Sigmoid colon (tissue), 7 donors: ENCODE data around the gene DNAJC5. TPM values are rescaled to one million over a fixed set of nuclear protein-coding genes. Genes with fewer than 3 reads are reported as not detected.

ENCODE experiments used
- DNase-seq: peaks from one replicate; pipeline ENCODE4 v3.0.0-alpha.2; 2019
- H3K27ac ChIP-seq, 4 donors: fragments of 200-600 bp; sonication (generic); one replicate each; pipeline ENCODE4 v1.5.1; 2016 to 2019; ENCODE audit warnings: mild to moderate bottlenecking in 1 of 4
- H3K27me3 ChIP-seq, 3 donors: fragments of 200-600 bp; sonication (generic); one replicate each; pipeline ENCODE4 v1.5.1; 2019; ENCODE audit warnings: mild to moderate bottlenecking in 1 of 3
- H3K36me3 ChIP-seq, 4 donors: fragments of 200-600 bp; sonication (generic); one replicate each; pipeline ENCODE4 v1.5.1; 2016 to 2019
- H3K4me1 ChIP-seq, 4 donors: fragments of 200-600 bp; sonication (generic); one replicate each; pipeline ENCODE4 v1.5.1; 2017 to 2019
- H3K4me3 ChIP-seq, 4 donors: fragments of 200-600 bp; sonication (generic); one replicate each; pipeline ENCODE4 v1.5.1; 2017 to 2019; ENCODE audit warnings: mild to moderate bottlenecking in 2 of 4, moderate library complexity in 1 of 4
- H3K9me3 ChIP-seq, 4 donors: fragments of 200-600 bp in 3 of 4; sonication (generic) in 3 of 4; one replicate each; pipeline versions ENCODE4 v1.5.1 to v1.6.1; 2013 to 2019
- EP300 ChIP-seq, 4 donors: sonication (generic); formaldehyde crosslinking; IDR thresholded peaks; one replicate each; pipeline ENCODE4 v1.6.1; 2017; ENCODE audit warnings: antibody characterized with exemption in 4 of 4
- POLR2A ChIP-seq, 2 donors: fragments of 450-650 bp; IDR thresholded peaks; one replicate each; pipeline ENCODE4 v1.6.1; 2016; ENCODE audit warnings: antibody characterized with exemption in 2 of 2, mild to moderate bottlenecking in 2 of 2, moderate library complexity in 2 of 2
- POLR2AphosphoS5 ChIP-seq, 4 donors: sonication (generic); formaldehyde crosslinking; IDR thresholded peaks; one replicate each; pipeline ENCODE4 v1.6.1; 2017; ENCODE audit warnings: antibody characterized with exemption in 4 of 4
- WGBS, 2 donors: extraction: QIAGEN DNeasy Blood & Tissue Kit; methylation state at CpG; one replicate each; pipeline ENCODE4 v1.1.7; 2013; 5-methylcytosine and 5-hydroxymethylcytosine counted together
- intact Hi-C: fragments of 100-400 bp; cut with DNase I; formaldehyde crosslinking; loops from one replicate; pipeline ENCODE4 v1.15.1; 2023
- polyA plus RNA-seq, 3 donors: library from polyadenylated mRNA; stranded (reverse); fragments of 200-250 nt; gene quantifications; one replicate each; pipeline ENCODE4 v1.2.3, GENCODE V29; 2013
- total RNA-seq, 4 donors: library from RNA; depleted of rRNA; stranded (reverse); fragments of >200 nt; gene quantifications; one replicate each; pipeline ENCODE4 v1.1.0, GENCODE V29; 2016
- TF ChIP-seq, protein P1 (sequence below), 4 experiments: fragments of 450-650 bp in 3 of 4; fragments of 200-600 bp in 1 of 4; IDR thresholded peaks; one replicate each; pipeline ENCODE4 v1.5.1; 2016 to 2019; ENCODE audit warnings: antibody characterized with exemption in 4 of 4, mild to moderate bottlenecking in 3 of 4, moderate library complexity in 2 of 4
- donor health status: healthy with polysubstance abuse.
- donor health status: Bipolar disorder and iron deficiency.
- donor health status: healthy.

Gene DNAJC5, protein sequence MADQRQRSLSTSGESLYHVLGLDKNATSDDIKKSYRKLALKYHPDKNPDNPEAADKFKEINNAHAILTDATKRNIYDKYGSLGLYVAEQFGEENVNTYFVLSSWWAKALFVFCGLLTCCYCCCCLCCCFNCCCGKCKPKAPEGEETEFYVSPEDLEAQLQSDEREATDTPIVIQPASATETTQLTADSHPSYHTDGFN
- total RNA-seq (10 to 100 TPM; 25.0 to 36.4 (median 31.2) TPM), polyA plus RNA-seq (10 to 100 TPM; 21.6 to 62.8 (median 41.6) TPM)

DNA sequence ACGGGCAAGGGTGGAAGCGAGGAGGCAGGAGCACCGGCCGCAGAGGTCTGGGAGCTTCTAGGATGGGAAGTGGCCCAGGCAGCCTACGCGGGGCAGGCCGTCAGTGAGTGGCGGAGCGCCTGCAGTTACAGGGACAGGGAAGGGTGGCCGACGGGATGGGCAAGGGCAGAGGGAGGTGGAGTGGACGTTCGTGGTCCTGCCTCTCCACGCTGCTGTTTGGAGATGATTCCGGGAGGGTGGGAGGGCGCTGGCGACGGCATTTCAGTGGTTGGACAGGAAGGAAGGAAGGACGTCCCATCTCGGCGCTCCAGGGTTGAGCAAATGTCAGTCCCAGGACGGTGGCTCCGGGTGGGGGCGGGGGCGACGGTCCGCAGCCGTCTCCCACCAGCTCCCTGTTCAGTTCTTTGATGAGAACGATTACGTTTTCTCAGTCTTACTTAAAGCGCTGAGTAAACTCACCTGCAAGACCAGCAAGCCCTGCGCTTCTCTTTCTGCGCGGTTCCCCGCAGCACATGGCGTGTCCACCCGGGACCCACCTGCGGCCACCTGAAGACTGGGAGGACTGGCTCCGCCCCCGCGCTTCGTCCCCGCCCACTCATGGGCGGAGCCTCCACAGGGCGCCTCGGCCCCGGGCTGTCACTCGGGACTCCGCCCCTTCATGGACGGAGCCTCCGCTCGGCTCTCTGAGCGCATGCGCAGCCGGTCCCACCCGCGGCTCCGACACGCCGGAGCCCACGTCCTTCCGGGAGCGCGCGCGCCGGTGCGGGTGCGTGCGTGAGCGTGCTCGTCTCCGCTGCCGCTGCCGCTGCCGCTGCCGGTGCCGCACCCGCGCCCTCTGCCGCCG lies at the start of gene DNAJC5:
Gene DNAJC5, plus strand, starts transcription at position 769 of the 844 bp plus-strand sequence. CDS start 33,220 bp downstream, outside the sequence.
- TF ChIP-seq POLR2AphosphoS5 (IDR thresholded peaks at IDR 0.05): peak in 3 of 4 donors; percentile 47 to 76 (median 49)
- TF ChIP-seq, protein P1, sequence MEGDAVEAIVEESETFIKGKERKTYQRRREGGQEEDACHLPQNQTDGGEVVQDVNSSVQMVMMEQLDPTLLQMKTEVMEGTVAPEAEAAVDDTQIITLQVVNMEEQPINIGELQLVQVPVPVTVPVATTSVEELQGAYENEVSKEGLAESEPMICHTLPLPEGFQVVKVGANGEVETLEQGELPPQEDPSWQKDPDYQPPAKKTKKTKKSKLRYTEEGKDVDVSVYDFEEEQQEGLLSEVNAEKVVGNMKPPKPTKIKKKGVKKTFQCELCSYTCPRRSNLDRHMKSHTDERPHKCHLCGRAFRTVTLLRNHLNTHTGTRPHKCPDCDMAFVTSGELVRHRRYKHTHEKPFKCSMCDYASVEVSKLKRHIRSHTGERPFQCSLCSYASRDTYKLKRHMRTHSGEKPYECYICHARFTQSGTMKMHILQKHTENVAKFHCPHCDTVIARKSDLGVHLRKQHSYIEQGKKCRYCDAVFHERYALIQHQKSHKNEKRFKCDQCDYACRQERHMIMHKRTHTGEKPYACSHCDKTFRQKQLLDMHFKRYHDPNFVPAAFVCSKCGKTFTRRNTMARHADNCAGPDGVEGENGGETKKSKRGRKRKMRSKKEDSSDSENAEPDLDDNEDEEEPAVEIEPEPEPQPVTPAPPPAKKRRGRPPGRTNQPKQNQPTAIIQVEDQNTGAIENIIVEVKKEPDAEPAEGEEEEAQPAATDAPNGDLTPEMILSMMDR (IDR thresholded peaks at IDR 0.05): no peak
- 1 to 2% methylated on average over 82 of the region's 82 CpGs for WGBS, 2 donors
- intact Hi-C loops: loop anchor here (2.0 kb wide), 1 partner anchor 30 kb away; the partner anchor contains the start of gene TPD52L2
- H3K36me3 ChIP-seq: peaks cover 0 to 24% (median 20%) of the 10 kb centered on the region in 4 donors
- H3K27ac ChIP-seq: peak within 1 kb of the TSS; percentile 76 to 87 (median 79)
- peak within 1 kb of the TSS; percentile 48 to 69 (median 62) for H3K4me3 ChIP-seq
- peak; percentile 97 for DNase-seq
- no peaks in the 10 kb centered on the region for H3K27me3 ChIP-seq
- no peaks in the 10 kb centered on the region for H3K9me3 ChIP-seq
- H3K4me1 ChIP-seq: peaks cover 0 to 36% (median 31%) of the 10 kb centered on the region in 4 donors

DNA sequence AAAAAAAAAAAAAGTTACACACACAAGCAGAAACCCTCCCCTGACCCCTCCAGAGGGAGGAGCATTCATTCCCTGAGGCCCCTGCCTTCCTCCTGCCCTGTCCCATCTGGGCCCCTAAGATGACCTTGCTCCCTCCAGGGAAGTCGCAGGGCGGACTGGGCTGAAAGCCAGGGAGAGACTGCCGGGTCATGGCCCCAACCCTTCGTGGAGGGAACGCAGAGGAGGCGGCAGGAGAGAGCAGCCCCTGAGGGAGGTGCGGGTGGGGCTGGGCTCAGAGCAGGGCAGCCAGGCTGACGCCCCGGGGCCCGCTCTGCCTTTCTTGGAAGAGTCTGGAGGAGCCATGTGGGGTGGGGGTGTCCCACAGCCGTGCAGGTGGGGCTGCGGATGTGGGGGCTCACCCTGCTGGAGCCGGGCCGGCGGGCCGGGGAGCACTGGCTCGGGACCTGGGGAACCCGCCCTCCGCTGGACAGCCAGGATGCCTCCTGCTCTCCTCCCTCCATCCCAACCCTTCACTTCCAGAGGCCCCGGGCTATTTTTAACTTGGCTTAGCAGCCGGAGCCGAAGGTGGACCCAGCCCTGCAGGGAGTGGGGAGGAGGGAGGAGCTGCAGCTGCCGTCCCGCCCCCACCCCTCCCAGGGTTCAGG lies 48.7 kb upstream of the DNAJC5 start:
- Histone ChIP-seq H3K36me3 (no peaks in the 10 kb centered on the region), H3K4me1 (peaks cover 0 to 16% (median 7%) of the 10 kb centered on the region in 4 donors), H3K9me3 (no peaks in the 10 kb centered on the region), H3K4me3 (peak overlapping the region in 1 of 4 donors; percentile 12), H3K27me3 (peaks cover 0 to 42% (median 28%) of the 10 kb centered on the region in 3 donors), H3K27ac (peak overlapping the region in 3 of 4 donors; percentile 13 to 64 (median 55))
- 3 to 5% methylated on average over 24 of the region's 24 CpGs for WGBS, 2 donors
- DNase-seq: no peak
- TF ChIP-seq EP300 (IDR thresholded peaks at IDR 0.05): no peak
- intact Hi-C loops: no loop called here

DNA sequence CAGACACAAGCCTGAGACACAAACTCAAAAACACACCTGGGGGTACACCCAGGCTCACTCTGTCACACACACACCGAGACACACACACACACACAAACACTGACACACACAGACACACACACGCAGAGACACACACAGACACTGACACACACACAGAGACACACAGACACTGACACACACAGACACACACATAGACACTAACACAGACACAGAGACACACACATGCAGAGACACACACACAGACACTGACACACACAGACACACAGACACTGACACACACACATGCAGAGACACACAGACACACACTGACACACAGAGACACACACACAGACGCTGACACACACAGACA lies 48.1 kb upstream of the DNAJC5 start:
- peaks cover 0 to 42% (median 28%) of the 10 kb centered on the region in 3 donors for H3K27me3 ChIP-seq
- peak overlapping the region in 3 of 4 donors; percentile 10 to 64 (median 50) for H3K27ac ChIP-seq
- TF ChIP-seq, protein P1 (IDR thresholded peaks at IDR 0.05): no peak
- TF ChIP-seq POLR2AphosphoS5 (IDR thresholded peaks at IDR 0.05) (no peak), POLR2A (IDR thresholded peaks at IDR 0.05) (no peak), EP300 (IDR thresholded peaks at IDR 0.05) (no peak)
- DNase-seq: no peak
- peaks cover 0 to 16% (median 7%) of the 10 kb centered on the region in 4 donors for H3K4me1 ChIP-seq
- no peaks in the 10 kb centered on the region for H3K36me3 ChIP-seq
- H3K9me3 ChIP-seq: no peaks in the 10 kb centered on the region
- intact Hi-C loops: no loop called here
- no peak overlapping the region for H3K4me3 ChIP-seq
- 44 to 52% methylated on average over 3 of the region's 3 CpGs for WGBS, 2 donors

DNA sequence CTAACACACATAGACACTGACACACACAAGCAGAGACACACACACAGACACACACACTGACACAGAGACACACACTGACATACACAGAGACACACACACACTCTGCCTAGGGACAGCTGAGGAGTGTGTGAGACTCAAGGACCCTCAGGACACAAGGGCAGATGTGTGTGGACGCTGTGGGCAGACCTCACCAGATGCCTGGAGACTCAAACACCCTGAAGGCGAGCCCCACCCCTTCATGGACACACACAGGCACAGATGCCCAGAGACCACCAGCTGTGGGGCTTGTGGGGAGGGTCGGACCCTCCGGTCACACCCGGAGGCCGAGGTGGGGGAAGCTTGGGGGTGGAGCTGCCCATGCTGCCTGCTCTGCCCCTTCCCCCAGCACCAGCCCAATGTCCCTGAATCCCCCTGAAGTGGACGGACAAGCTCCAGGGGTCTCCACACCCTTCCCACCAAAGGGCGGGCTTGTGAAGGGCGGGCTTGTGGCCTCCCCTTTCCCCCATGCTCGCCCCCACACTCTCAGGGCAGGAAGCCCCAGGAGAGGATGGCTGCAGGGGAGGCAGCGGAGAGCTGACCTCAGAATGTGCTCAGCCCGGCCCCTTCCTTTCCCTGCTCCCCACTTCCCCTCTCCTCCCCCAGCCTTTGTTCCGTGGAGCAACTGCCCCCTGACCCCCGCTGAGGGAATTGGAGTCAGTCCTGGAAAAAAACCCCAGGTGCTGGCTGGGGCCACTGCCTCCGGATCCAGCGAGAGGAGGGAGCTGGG lies 47.5 kb upstream of the DNAJC5 start:
- H3K4me3 ChIP-seq: no peak overlapping the region
- H3K4me1 ChIP-seq: peaks cover 0 to 16% (median 7%) of the 10 kb centered on the region in 4 donors
- TF ChIP-seq POLR2A (IDR thresholded peaks at IDR 0.05) (no peak), POLR2AphosphoS5 (IDR thresholded peaks at IDR 0.05) (no peak)
- WGBS, 2 donors: 29 to 43% methylated on average over 16 of the region's 16 CpGs
- no peak for DNase-seq
- intact Hi-C loops: no loop called here
- H3K27ac ChIP-seq: peak overlapping the region; percentile 10 to 64 (median 36)
- H3K27me3 ChIP-seq: peaks cover 0 to 46% (median 28%) of the 10 kb centered on the region in 3 donors
- H3K9me3 ChIP-seq: no peaks in the 10 kb centered on the region
- no peaks in the 10 kb centered on the region for H3K36me3 ChIP-seq
